HT-29 (cell line): ENCODE data around the gene EP400. TPM values are rescaled to one million over a fixed set of nuclear protein-coding genes. Genes with fewer than 3 reads are reported as not detected.
"Not testable (repeated sequence)": the region's sequence is repeated elsewhere in the genome, so short reads cannot be mapped to it uniquely, and the experiment has no call there.

Experiments used
- DNase-seq: peaks from one replicate; pipeline ENCODE4 v3.0.0-alpha.2; 2015; ENCODE audit warnings: low spot score
- total RNA-seq: library from RNA; depleted of rRNA; stranded (reverse); fragments of >200 nt; shearing (Covaris generic); gene quantifications from 2 replicates; pipeline ENCODE4 v1.2.3, GENCODE V29; 2014

Gene EP400
- total RNA-seq, 1 experiment from 2014 or later, result 12.2 TPM

- DNase-seq, result no peak
Observed at GRCh38 chr12:132081423-132081822, 131.7 kb downstream of the EP400 start.

- no peak for DNase-seq
Observed at GRCh38 chr12:132083614-132083940, 133.8 kb downstream of the EP400 start.

- DNase-seq, result peak; percentile 89
Observed at GRCh38 chr12:132083941-132084620, 134.3 kb downstream of the EP400 start.

GRCh38 chr12:132084621-132085290 is 135.0 kb downstream of the EP400 start:
- DNase-seq, result peak; percentile 41

GRCh38 chr12:132085291-132085635 is 135.5 kb downstream of the EP400 start:
- DNase-seq, result no peak

GRCh38 chr12:132089407-132089910 is 139.7 kb downstream of the EP400 start:
- DNase-seq, result no peak

- DNase-seq, result no peak
Observed at GRCh38 chr12:132094269-132094891, 144.6 kb downstream of the EP400 start.

GRCh38 chr12:132095520-132096409 is 146.0 kb downstream of the EP400 start:
- DNase-seq, result no peak

- no peak for DNase-seq
Observed at GRCh38 chr12:132099739-132100138, 150.0 kb downstream of the EP400 start.

GRCh38 chr12:132100306-132101065 is 150.7 kb downstream of the EP400 start:
- DNase-seq, result no peak

GRCh38 chr12:132102297-132102696 is 152.6 kb downstream of the EP400 start:
- no peak for DNase-seq

GRCh38 chr12:132103072-132103471 is 153.3 kb downstream of the EP400 start:
- DNase-seq, result not testable (repeated sequence)

- no peak for DNase-seq
Observed at GRCh38 chr12:132103542-132104308, 154.0 kb downstream of the EP400 start.

- DNase-seq, result no peak
Observed at GRCh38 chr12:132105467-132105866, 155.7 kb downstream of the EP400 start.

- no peak for DNase-seq
Observed at GRCh38 chr12:132106921-132107320, 157.2 kb downstream of the EP400 start.

- DNase-seq, result no peak
Observed at GRCh38 chr12:132108211-132108832, 158.6 kb downstream of the EP400 start.

GRCh38 chr12:132109741-132110140 is 160.0 kb downstream of the EP400 start:
- no peak for DNase-seq

- no peak for DNase-seq
Observed at GRCh38 chr12:132110677-132111076, 160.9 kb downstream of the EP400 start.

GRCh38 chr12:132111654-132112304 is 162.0 kb downstream of the EP400 start:
- no peak for DNase-seq
